Panc1 (cell line): ENCODE results near the gene OR10A3. TPM values are rescaled to one million over a fixed set of nuclear protein-coding genes. Genes with fewer than 3 reads are reported as not detected.

Experiments used
- ATAC-seq: fragments of 200-7000 bp; cut with Tn5 transposase; 2 replicates; pipeline ENCODE4 v1.9.1; 2020; ENCODE audit warnings: mild to moderate bottlenecking, moderate library complexity
- BruUV-seq: library from RNA; stranded (reverse); fragments of 400-500 nt; replicated peaks from 2 replicates; lab custom pipeline; 2021; lab: Mats Ljungman, UMichigan
- CTCF ChIA-PET: fragments of 300-600 bp; sonication (Branson Sonifier 250); formaldehyde crosslinking; loops from one replicate; lab custom pipeline; 2022; ENCODE audit warnings: antibody characterized with exemption; lab: Charles Lee
- POLR2A ChIA-PET: fragments of 300-600 bp; sonication (Branson Sonifier 250); formaldehyde crosslinking; loops from one replicate; lab custom pipeline; 2022; ENCODE audit warnings: antibody characterized with exemption; lab: Charles Lee
- DNase-seq: peaks from one replicate; pipeline ENCODE4 v3.0.0-alpha.2; 2010; ENCODE audit warnings: low read depth, low spot score
- H3K27ac ChIP-seq: 2 replicates; pipeline ENCODE4 v1.5.1; 2011; ENCODE audit warnings: mild to moderate bottlenecking, low read length, inconsistent platforms
- H3K27me3 ChIP-seq: fragments of 200-500 bp; sonication (Bioruptor generic); 2 replicates; pipeline ENCODE4 v1.6.0; 2014; ENCODE audit warnings: low read length, inconsistent platforms; ENCODE audit not compliant: control insufficient read depth, insufficient read depth
- H3K36me3 ChIP-seq: fragments of 200-500 bp; sonication (Bioruptor generic); 2 replicates; pipeline ENCODE4 v1.5.1; 2014; ENCODE audit warnings: inconsistent platforms, mild to moderate bottlenecking, low read length, moderate library complexity; ENCODE audit not compliant: control insufficient read depth, insufficient read depth
- H3K4me1 ChIP-seq: 2 replicates; pipeline ENCODE4 v1.5.1; 2011; ENCODE audit warnings: inconsistent platforms, mild to moderate bottlenecking, low read length, moderate library complexity; ENCODE audit not compliant: control insufficient read depth, insufficient read depth
- H3K4me3 ChIP-seq, 2 experiments: 2 replicates each; pipeline ENCODE4 v1.5.1; 2011 to 2012; ENCODE audit warnings: low read depth in 2 of 2, low read length in 2 of 2, mild to moderate bottlenecking in 2 of 2, inconsistent platforms in 1 of 2, moderate library complexity in 1 of 2
- H3K9me3 ChIP-seq: fragments of 200-500 bp; sonication (Bioruptor generic); 2 replicates; pipeline ENCODE4 v1.5.1; 2014; ENCODE audit warnings: low read depth, mild to moderate bottlenecking, inconsistent platforms, low read length, moderate library complexity; ENCODE audit not compliant: control insufficient read depth, insufficient read depth
- CTCF ChIP-seq: fragments of 450-650 bp; IDR thresholded peaks from 2 replicates; pipeline ENCODE4 v1.5.1; 2017; ENCODE audit warnings: mild to moderate bottlenecking
- POLR2AphosphoS5 ChIP-seq: IDR thresholded peaks from 2 replicates; pipeline ENCODE4 v1.6.1; 2012; ENCODE audit warnings: mild to moderate bottlenecking, low read depth, low read length, moderate library complexity
- REST ChIP-seq, 2 experiments: IDR thresholded peaks; 2 replicates each; pipeline ENCODE4 v1.6.1; 2011 to 2012; ENCODE audit warnings: low read depth in 2 of 2, control low read depth in 1 of 2, low read length in 1 of 2, mild to moderate bottlenecking in 1 of 2, moderate library complexity in 1 of 2; ENCODE audit not compliant: insufficient read depth in 1 of 2
- TCF7L2 ChIP-seq: IDR thresholded peaks from 2 replicates; pipeline ENCODE4 v1.6.1; 2011; ENCODE audit warnings: mild to moderate bottlenecking, low read depth, low read length, inconsistent platforms
- in situ Hi-C: cut with HindIII; loops from 2 replicates; pipeline ENCODE4 v1.10.0; 2016; ENCODE audit warnings: low sequenced_read_pairs, low pct_unique_long_range_greater_than_20kb
- intact Hi-C: fragments of 100-400 bp; cut with micrococcal nuclease; formaldehyde crosslinking; loops from one replicate; pipeline ENCODE4 v1.10.0; 2022; ENCODE audit not compliant: unreplicated experiment
- total RNA-seq: library from RNA; stranded (reverse); gene quantifications from one replicate; pipeline ENCODE4 v1.2.1, GENCODE V29; 2021; ENCODE audit not compliant: unreplicated experiment

Gene OR10A3
- total RNA-seq, 1 experiment from 2014 or later: not detected

- ATAC-seq: no peak
- no TSS peak for BruUV-seq
- Histone ChIP-seq H3K27me3 (no peaks in the 10 kb centered on the region), H3K27ac (no peak overlapping the region), H3K36me3 (no peaks in the 10 kb centered on the region), H3K4me1 (no peaks in the 10 kb centered on the region), H3K4me3 (no peak overlapping the region), H3K9me3 (no peaks in the 10 kb centered on the region)
- in situ Hi-C loops (no loop called here), intact Hi-C loops (no loop called here)
- DNase-seq: no peak
- ChIA-PET POLR2A (no interaction called here), CTCF (no interaction called here)
- no peak for TF ChIP-seq TCF7L2
- TF ChIP-seq CTCF: no peak
- no peak for TF ChIP-seq REST (IDR thresholded peaks at IDR 0.05; ENCODE audit: insufficient read depth in 1 of 2, low read depth in 2 of 2, low read length in 1 of 2)
These were observed 25.6 kb upstream of the OR10A3 start for GRCh38 chr11:7967097-7967496.

- H3K36me3 ChIP-seq: no peaks in the 10 kb centered on the region
These were observed 23.9 kb upstream of the OR10A3 start, which contains the start of gene NLRP10 for GRCh38 chr11:7965386-7965785. TSS of gene NLRP10 (minus strand) at chr11:7965447. CDS start at chr11:7963495, 1,952 bp downstream.

More at GRCh38 chr11:7965386-7965785, 23.9 kb upstream of the OR10A3 start, which contains the start of gene NLRP10:
- in situ Hi-C loops: no loop called here
- ATAC-seq (no peak), DNase-seq (no peak)
- no peaks in the 10 kb centered on the region for H3K27me3 ChIP-seq
- H3K9me3 ChIP-seq: no peaks in the 10 kb centered on the region
- TF ChIP-seq CTCF (no peak), REST (IDR thresholded peaks at IDR 0.05; ENCODE audit: insufficient read depth in 1 of 2, low read depth in 2 of 2, low read length in 1 of 2) (no peak), POLR2AphosphoS5 (no peak)
- no peak within 1 kb of the TSS for H3K4me3 ChIP-seq
- no peak within 1 kb of the TSS for H3K27ac ChIP-seq
- intact Hi-C loops: no loop called here
- H3K4me1 ChIP-seq: no peaks in the 10 kb centered on the region
- POLR2A ChIA-PET: no interaction called here
- CTCF ChIA-PET: no interaction called here
- BruUV-seq: no TSS peak
